ENCODE data around the gene ZHX3.

DNA sequence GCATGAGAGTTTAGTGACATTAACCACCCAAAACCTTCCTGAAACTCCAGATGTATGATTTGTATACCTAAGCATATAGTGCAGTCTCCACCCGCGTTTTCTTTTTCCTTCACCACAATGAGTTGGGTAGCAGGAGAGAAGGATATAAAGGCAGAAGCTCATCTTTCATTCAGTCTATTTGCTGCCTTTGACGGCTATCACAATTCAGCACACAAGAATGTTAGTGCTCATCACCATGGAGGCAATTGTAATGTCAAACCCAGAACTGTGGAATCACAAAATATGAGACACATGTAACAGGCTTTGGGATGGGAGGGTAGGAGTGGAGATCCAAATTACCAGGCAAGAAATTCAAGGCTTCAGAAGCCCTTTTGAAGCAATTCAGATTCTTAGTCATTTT lies 17.6 kb downstream of the ZHX3 start:
- TF ChIP-seq, protein P1, sequence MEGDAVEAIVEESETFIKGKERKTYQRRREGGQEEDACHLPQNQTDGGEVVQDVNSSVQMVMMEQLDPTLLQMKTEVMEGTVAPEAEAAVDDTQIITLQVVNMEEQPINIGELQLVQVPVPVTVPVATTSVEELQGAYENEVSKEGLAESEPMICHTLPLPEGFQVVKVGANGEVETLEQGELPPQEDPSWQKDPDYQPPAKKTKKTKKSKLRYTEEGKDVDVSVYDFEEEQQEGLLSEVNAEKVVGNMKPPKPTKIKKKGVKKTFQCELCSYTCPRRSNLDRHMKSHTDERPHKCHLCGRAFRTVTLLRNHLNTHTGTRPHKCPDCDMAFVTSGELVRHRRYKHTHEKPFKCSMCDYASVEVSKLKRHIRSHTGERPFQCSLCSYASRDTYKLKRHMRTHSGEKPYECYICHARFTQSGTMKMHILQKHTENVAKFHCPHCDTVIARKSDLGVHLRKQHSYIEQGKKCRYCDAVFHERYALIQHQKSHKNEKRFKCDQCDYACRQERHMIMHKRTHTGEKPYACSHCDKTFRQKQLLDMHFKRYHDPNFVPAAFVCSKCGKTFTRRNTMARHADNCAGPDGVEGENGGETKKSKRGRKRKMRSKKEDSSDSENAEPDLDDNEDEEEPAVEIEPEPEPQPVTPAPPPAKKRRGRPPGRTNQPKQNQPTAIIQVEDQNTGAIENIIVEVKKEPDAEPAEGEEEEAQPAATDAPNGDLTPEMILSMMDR (IDR thresholded peaks at IDR 0.05) = no peak
- no peak for TF ChIP-seq EZH2 (IDR thresholded peaks at IDR 0.05; ENCODE audit: borderline replicate concordance, insufficient read depth, low read depth, low read length, poor library complexity, severe bottlenecking)

Data from B cell (primary cell).